ENCODE measurements around the gene CFAP161.

- TF ChIP-seq POLR2A (IDR thresholded peaks at IDR 0.05) (no peak), CTCF (IDR thresholded peaks at IDR 0.05) (no peak)
These were observed 41.4 kb downstream of the CFAP161 start for GRCh38 chr15:81175496-81175895.

Data from Peyer's patch (tissue), 4 donors.